Body of pancreas (tissue), 4 donors: ENCODE data around the gene MRPL24. TPM values are rescaled to one million over a fixed set of nuclear protein-coding genes. Genes with fewer than 3 reads are reported as not detected.

Source experiments
- ATAC-seq: fragments of 150-250 bp; one replicate; pipeline ENCODE4 v1.9.1; 2016
- DNase-seq, 4 donors: peaks; one replicate each; pipeline ENCODE4 v3.0.0-alpha.2; 2019
- H3K27ac ChIP-seq, 4 donors: fragments of 200-600 bp; sonication (generic); 1 replicate in 3 of 4; 2 replicates in 1 of 4; pipeline versions ENCODE4 v1.5.1 to v1.6.1; 2016 to 2019; ENCODE audit warnings: mild to moderate bottlenecking in 1 of 4, mixed read lengths in 1 of 4, moderate library complexity in 1 of 4
- H3K27me3 ChIP-seq, 2 donors: fragments of 200-600 bp; sonication (generic); one replicate each; pipeline ENCODE4 v1.6.0; 2016; ENCODE audit warnings: mild to moderate bottlenecking in 1 of 2
- H3K36me3 ChIP-seq, 2 donors: fragments of 200-600 bp; sonication (generic); replicated peaks in 1 of 2; 2 replicates each; pipeline ENCODE4 v1.5.1; 2016; ENCODE audit warnings: low read depth in 2 of 2; ENCODE audit not compliant: insufficient read depth in 1 of 2
- H3K4me1 ChIP-seq: fragments of 200-600 bp; sonication (generic); one replicate; pipeline ENCODE4 v1.6.0; 2016
- H3K4me3 ChIP-seq, 2 donors: fragments of 200-600 bp; sonication (generic); 1 replicate in 1 of 2; 2 replicates in 1 of 2; pipeline ENCODE4 v1.5.1; 2016 to 2019
- H3K9me3 ChIP-seq, 3 donors: fragments of 200-600 bp; sonication (generic); 1 replicate in 2 of 3; 2 replicates in 1 of 3; pipeline ENCODE4 v1.5.1; 2016
- POLR2A ChIP-seq, 3 donors: fragments of 450-650 bp; IDR thresholded peaks; one replicate each; pipeline ENCODE4 v1.6.1; 2016; ENCODE audit warnings: antibody characterized with exemption in 3 of 3, mild to moderate bottlenecking in 2 of 3
- WGBS, 2 donors: methylation state at CpG; one replicate each; pipeline ENCODE4 v1.1.5; 2017; 5-methylcytosine and 5-hydroxymethylcytosine counted together
- intact Hi-C: fragments of 100-400 bp; cut with DNase I; formaldehyde crosslinking; loops from one replicate; pipeline ENCODE4 v1.15.1; 2023
- total RNA-seq, 2 donors: library from RNA; depleted of rRNA; stranded (reverse); fragments of >200 nt; gene quantifications; one replicate each; pipeline ENCODE4 v1.1.0, GENCODE V29; 2016
- TF ChIP-seq, protein P1 (sequence below), 7 experiments: fragments of 450-650 bp in 4 of 7; fragments of 200-600 bp in 3 of 7; sonication (generic) in 3 of 7; IDR thresholded peaks; one replicate each; pipeline ENCODE4 v1.5.1; 2016 to 2019; ENCODE audit warnings: antibody characterized with exemption in 7 of 7

MRPL24 gene
- total RNA-seq, 2 donors from 2014 or later: 25.2 to 62.0 TPM

- H3K4me1 ChIP-seq: peaks cover 32% of the 10 kb centered on the region
- H3K27me3 ChIP-seq: peaks cover 0 to 6% of the 10 kb centered on the region in 2 donors
- TF ChIP-seq POLR2A (IDR thresholded peaks at IDR 0.05): no peak
- TF ChIP-seq, protein P1, sequence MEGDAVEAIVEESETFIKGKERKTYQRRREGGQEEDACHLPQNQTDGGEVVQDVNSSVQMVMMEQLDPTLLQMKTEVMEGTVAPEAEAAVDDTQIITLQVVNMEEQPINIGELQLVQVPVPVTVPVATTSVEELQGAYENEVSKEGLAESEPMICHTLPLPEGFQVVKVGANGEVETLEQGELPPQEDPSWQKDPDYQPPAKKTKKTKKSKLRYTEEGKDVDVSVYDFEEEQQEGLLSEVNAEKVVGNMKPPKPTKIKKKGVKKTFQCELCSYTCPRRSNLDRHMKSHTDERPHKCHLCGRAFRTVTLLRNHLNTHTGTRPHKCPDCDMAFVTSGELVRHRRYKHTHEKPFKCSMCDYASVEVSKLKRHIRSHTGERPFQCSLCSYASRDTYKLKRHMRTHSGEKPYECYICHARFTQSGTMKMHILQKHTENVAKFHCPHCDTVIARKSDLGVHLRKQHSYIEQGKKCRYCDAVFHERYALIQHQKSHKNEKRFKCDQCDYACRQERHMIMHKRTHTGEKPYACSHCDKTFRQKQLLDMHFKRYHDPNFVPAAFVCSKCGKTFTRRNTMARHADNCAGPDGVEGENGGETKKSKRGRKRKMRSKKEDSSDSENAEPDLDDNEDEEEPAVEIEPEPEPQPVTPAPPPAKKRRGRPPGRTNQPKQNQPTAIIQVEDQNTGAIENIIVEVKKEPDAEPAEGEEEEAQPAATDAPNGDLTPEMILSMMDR (IDR thresholded peaks at IDR 0.05): no peak
- no peak for ATAC-seq
- H3K27ac ChIP-seq: no peak overlapping the region
- no peaks in the 10 kb centered on the region for H3K9me3 ChIP-seq
- no peaks in the 10 kb centered on the region for H3K36me3 ChIP-seq
- intact Hi-C loops: no loop called here
- WGBS, 2 donors: 53% methylated on average over 8 to 10 of the region's 10 CpGs
- H3K4me3 ChIP-seq: no peak overlapping the region
- no peak for DNase-seq
These were observed 36.6 kb downstream of the MRPL24 start for GRCh38 chr1:156704166-156704711.

DNA sequence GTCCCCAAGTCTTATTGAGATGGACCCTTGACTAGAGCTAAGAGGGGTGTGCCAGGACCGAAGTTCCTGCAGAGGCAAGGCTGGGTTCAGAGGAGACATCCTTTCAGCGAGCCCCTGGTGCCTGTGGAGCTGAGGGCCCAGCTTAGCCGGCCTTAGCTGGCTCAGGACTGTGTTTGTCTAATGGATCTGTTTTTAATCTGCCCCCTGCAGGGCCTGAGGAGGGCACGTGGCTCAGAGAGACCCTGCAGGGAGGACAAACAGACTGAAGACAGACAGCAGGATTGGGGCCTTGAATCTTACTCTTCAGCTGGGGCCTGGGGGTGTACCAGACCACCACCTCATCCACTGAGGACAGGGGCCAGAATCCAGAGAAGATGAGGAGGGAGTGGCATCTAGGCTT is 37.1 kb downstream of the MRPL24 start:
- no peak overlapping the region for H3K4me3 ChIP-seq
- intact Hi-C loops: no loop called here
- no peak overlapping the region for H3K27ac ChIP-seq
- no peak for ATAC-seq
- 25 to 30% methylated on average over 2 to 4 of the region's 4 CpGs for WGBS, 2 donors
- no peak for TF ChIP-seq POLR2A (IDR thresholded peaks at IDR 0.05)
- TF ChIP-seq, protein P1 (IDR thresholded peaks at IDR 0.05): no peak
- H3K9me3 ChIP-seq: no peaks in the 10 kb centered on the region
- DNase-seq: no peak
- peaks cover 0 to 6% of the 10 kb centered on the region in 2 donors for H3K27me3 ChIP-seq
- H3K36me3 ChIP-seq: no peaks in the 10 kb centered on the region
- H3K4me1 ChIP-seq: peaks cover 32% of the 10 kb centered on the region

GRCh38 chr1:156703336-156703735 is 37.6 kb downstream of the MRPL24 start:
- H3K9me3 ChIP-seq: no peaks in the 10 kb centered on the region
- no peak overlapping the region for H3K27ac ChIP-seq
- peaks cover 0 to 6% of the 10 kb centered on the region in 2 donors for H3K27me3 ChIP-seq
- ATAC-seq: no peak
- no peaks in the 10 kb centered on the region for H3K36me3 ChIP-seq
- TF ChIP-seq POLR2A (IDR thresholded peaks at IDR 0.05): no peak
- TF ChIP-seq, protein P1 (IDR thresholded peaks at IDR 0.05): no peak
- no peak for DNase-seq
- intact Hi-C loops: no loop called here
- peaks cover 32% of the 10 kb centered on the region for H3K4me1 ChIP-seq
- H3K4me3 ChIP-seq: no peak overlapping the region
- WGBS, 2 donors: 36 to 45% methylated on average over 4 of the region's 4 CpGs

DNA sequence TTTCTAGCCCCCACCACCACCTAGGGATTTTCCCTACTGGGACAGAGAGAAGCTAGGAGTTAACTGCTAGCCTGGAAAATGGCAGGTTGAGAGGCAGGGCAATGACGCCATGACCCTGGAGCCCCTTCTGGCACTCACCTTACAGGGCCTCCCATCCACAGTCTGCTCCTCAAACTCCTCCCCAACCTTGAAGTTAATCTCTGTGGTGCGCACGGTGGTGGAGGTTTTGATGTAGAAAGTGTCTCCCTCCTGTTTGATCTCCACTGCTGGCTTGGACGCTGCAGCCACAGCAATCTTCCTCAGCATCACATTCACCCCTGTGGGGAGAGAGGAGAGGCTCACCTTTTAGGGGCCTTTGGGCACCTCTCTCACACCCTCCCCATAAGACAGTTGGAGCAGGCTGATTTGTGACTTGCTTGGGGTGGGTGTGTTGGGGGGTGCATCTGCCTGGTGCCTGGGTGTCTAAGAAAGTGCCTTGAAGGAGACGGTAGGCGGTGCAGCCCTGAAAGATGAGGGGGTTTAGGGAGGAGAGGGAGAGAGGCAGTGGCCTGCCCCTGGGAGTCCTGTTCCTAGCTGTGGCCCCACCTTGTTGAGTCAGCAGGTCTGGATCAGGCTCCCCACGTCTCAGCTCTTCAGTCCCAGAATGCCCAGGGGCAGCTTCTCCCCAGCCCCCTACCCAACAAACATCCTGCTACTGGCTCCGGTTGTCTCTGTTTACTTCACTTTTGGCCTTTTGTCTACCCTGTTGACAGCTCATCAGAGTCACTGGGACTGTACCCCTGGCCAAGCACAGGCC is 40.0 kb downstream of the MRPL24 start:
- DNase-seq: no peak
- no peaks in the 10 kb centered on the region for H3K9me3 ChIP-seq
- peaks cover 0 to 6% of the 10 kb centered on the region in 2 donors for H3K27me3 ChIP-seq
- no peak for ATAC-seq
- H3K4me3 ChIP-seq: no peak overlapping the region
- no peaks in the 10 kb centered on the region for H3K36me3 ChIP-seq
- peaks cover 23% of the 10 kb centered on the region for H3K4me1 ChIP-seq
- no peak overlapping the region for H3K27ac ChIP-seq
- WGBS, 2 donors: 80 to 83% methylated on average over 8 of the region's 8 CpGs
- intact Hi-C loops: no loop called here
- TF ChIP-seq, protein P1 (IDR thresholded peaks at IDR 0.05): no peak
- no peak for TF ChIP-seq POLR2A (IDR thresholded peaks at IDR 0.05)
